Progenitor cell of endocrine pancreas (in vitro differentiated cells): ENCODE data around the gene PDGFB. TPM values are rescaled to one million over a fixed set of nuclear protein-coding genes. Genes with fewer than 3 reads are reported as not detected.

ENCODE experiments used
- DNase-seq: peaks from one replicate; pipeline ENCODE4 v3.0.0; 2021; ENCODE audit warnings: low spot score; ENCODE audit not compliant: unreplicated experiment
- H3K27ac Mint-ChIP-seq: 2 replicates; pipeline ENCODE4 v1.8.0; 2021; ENCODE audit warnings: mild to moderate bottlenecking, moderate library complexity, mixed read lengths
- H3K27me3 Mint-ChIP-seq: 2 replicates; pipeline ENCODE4 v1.8.0; 2021; ENCODE audit warnings: mixed read lengths
- H3K36me3 Mint-ChIP-seq: 2 replicates; pipeline ENCODE4 v1.8.0; 2022; ENCODE audit warnings: mixed read lengths; ENCODE audit not compliant: insufficient read depth
- H3K4me1 Mint-ChIP-seq: 2 replicates; pipeline ENCODE4 v1.8.0; 2021; ENCODE audit warnings: low read depth, mixed read lengths
- H3K4me3 Mint-ChIP-seq: 2 replicates; pipeline ENCODE4 v1.8.0; 2021; ENCODE audit warnings: low read depth, mild to moderate bottlenecking, moderate library complexity, mixed read lengths
- H3K9me3 Mint-ChIP-seq: 2 replicates; pipeline ENCODE4 v1.8.0; 2021; ENCODE audit warnings: low read depth, mixed read lengths
- total RNA-seq: library from RNA; stranded (reverse); gene quantifications from 2 replicates; pipeline ENCODE4 v1.2.1, GENCODE V29; 2021
- TF ChIP-seq, protein P1 (sequence below): fragments of 200-600 bp; sonication (generic); IDR thresholded peaks from one replicate; pipeline ENCODE4 v1.5.0; 2021; ENCODE audit warnings: antibody characterized with exemption, mild to moderate bottlenecking; ENCODE audit not compliant: unreplicated experiment

PDGFB gene
- total RNA-seq, 1 donor from 2014 or later = 7.1 TPM

GRCh38 chr22:39290724-39291161 is 46.0 kb upstream of the PDGFB start:
- Mint-ChIP-seq H3K36me3 (no peaks in the 10 kb centered on the region), H3K27me3 (no peaks in the 10 kb centered on the region), H3K4me1 (peaks cover 21% of the 10 kb centered on the region), H3K27ac (no peak overlapping the region), H3K4me3 (no peak overlapping the region), H3K9me3 (no peaks in the 10 kb centered on the region)
- TF ChIP-seq, protein P1, sequence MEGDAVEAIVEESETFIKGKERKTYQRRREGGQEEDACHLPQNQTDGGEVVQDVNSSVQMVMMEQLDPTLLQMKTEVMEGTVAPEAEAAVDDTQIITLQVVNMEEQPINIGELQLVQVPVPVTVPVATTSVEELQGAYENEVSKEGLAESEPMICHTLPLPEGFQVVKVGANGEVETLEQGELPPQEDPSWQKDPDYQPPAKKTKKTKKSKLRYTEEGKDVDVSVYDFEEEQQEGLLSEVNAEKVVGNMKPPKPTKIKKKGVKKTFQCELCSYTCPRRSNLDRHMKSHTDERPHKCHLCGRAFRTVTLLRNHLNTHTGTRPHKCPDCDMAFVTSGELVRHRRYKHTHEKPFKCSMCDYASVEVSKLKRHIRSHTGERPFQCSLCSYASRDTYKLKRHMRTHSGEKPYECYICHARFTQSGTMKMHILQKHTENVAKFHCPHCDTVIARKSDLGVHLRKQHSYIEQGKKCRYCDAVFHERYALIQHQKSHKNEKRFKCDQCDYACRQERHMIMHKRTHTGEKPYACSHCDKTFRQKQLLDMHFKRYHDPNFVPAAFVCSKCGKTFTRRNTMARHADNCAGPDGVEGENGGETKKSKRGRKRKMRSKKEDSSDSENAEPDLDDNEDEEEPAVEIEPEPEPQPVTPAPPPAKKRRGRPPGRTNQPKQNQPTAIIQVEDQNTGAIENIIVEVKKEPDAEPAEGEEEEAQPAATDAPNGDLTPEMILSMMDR = no peak
- no peak for DNase-seq

DNA sequence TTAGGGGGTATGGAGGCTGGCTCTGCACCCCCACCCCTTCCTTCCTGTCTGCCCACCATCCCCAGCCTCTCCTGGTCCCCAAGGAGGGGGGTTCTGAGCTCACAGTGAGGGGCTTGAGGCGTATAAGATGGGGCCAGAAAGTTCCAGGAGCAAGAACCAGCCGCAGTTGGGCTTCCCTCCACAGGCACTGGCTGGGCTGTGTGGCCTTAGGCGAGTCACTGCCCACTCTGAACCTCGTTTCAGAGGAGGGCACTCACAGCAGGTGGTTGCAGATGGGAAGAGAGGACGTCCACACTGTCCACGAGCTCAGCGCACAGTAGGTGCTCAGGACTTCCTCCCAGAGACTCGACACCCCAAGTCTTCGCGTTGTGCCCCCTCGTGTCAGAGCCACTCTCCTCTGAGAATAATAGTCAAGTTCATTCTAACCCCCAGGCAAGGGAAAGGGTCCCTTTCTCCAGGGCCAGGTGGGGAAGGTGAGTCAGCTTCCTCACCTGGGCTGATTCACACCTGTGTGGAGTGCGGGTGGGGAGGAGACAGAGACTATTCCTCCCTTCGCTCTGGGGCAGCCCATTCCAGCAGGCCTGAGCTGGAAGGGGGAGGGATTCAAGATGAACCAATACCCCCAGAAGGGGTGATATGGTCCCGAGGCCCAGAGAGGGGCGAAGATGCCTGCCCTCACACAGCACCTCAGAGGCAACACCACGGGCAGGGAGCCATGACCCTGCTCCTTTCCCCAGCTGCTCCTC is 45.4 kb upstream of the PDGFB start:
- DNase-seq = no peak
- H3K4me1 Mint-ChIP-seq = peaks cover 20% of the 10 kb centered on the region
- H3K4me3 Mint-ChIP-seq = no peak overlapping the region
- no peaks in the 10 kb centered on the region for H3K9me3 Mint-ChIP-seq
- TF ChIP-seq, protein P1 = no peak
- no peaks in the 10 kb centered on the region for H3K27me3 Mint-ChIP-seq
- no peak overlapping the region for H3K27ac Mint-ChIP-seq
- H3K36me3 Mint-ChIP-seq = no peaks in the 10 kb centered on the region

- no peaks in the 10 kb centered on the region for H3K27me3 Mint-ChIP-seq
- peaks cover 20% of the 10 kb centered on the region for H3K4me1 Mint-ChIP-seq
- H3K36me3 Mint-ChIP-seq = no peaks in the 10 kb centered on the region
- TF ChIP-seq, protein P1 = no peak
- H3K9me3 Mint-ChIP-seq = no peaks in the 10 kb centered on the region
- peak overlapping the region; percentile 69 for H3K27ac Mint-ChIP-seq
- no peak for DNase-seq
- no peak overlapping the region for H3K4me3 Mint-ChIP-seq
These were observed 44.8 kb upstream of the PDGFB start for GRCh38 chr22:39289533-39289932.

DNA sequence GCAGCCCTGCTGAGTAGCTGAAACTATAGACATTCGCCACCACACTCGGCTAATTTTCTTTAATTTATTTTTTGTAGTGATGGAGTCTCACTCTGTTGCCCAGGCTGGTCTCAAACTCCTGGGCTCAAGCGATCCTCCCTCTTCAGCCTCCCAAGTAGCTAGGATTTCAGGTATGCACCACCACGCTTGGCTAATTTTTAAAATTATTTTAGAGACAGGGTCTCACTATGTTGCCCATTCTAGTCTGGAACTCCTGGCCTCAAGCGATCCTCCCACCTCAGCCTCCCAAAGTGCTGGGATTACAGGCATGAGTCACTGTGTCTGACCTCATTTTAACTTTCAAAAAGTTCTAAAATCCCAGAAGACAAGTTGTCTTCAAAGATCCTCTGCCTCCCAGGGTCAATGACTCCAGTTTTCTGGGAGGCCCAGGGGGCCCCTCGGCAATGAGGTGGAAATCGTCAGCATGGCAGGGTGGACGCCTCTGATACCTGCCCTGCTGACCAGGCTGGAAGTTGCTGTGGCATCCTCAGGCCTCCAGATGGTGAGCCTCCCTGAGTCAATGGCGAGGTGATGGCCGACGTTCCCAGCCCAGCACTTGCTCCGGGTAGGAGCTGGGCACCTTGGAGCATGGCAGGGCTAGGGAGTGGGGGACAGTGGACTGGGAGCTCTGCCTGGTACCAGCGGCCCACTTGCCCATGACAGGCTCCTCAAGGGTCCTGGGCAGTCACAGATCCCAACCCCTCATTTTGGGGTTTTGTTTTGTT is 43.5 kb upstream of the PDGFB start:
- H3K9me3 Mint-ChIP-seq = no peaks in the 10 kb centered on the region
- no peak overlapping the region for H3K4me3 Mint-ChIP-seq
- no peak overlapping the region for H3K27ac Mint-ChIP-seq
- no peaks in the 10 kb centered on the region for H3K27me3 Mint-ChIP-seq
- TF ChIP-seq, protein P1 = no peak
- no peaks in the 10 kb centered on the region for H3K36me3 Mint-ChIP-seq
- DNase-seq = no peak
- H3K4me1 Mint-ChIP-seq = peaks cover 14% of the 10 kb centered on the region

DNA sequence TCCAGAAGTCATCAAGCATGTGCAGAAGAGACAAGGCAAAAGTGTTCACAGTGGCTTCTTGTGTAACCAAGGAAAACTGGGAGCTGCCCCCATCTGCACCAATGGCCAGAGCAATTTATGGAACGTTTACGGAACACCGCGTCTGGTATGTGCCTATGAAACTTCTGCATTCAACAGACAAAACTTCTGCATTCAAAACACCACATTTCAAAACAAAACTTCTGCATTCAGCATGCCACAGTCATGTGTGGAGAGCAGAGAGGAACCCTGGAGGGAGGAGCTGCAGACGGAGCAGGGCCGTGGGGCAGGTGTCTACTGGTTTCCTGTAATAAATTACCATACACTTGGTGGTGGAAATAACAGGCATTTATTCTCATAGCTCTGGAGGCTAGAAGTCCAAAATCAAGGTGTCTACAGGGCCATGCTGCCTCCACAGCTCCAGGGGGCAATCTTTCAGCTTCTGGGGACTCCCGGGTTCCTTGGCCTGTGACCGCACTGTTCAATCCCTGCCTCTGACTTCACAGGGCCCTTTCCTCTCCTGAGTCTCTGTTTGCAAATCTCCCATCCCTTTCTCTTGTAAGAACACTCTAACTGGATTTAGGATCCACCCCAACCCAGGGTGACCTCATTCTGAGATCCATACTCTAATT is 42.4 kb upstream of the PDGFB start:
- Mint-ChIP-seq H3K36me3 (no peaks in the 10 kb centered on the region), H3K4me1 (peaks cover 13% of the 10 kb centered on the region), H3K4me3 (no peak overlapping the region), H3K9me3 (no peaks in the 10 kb centered on the region), H3K27me3 (no peaks in the 10 kb centered on the region), H3K27ac (no peak overlapping the region)
- DNase-seq = no peak
- TF ChIP-seq, protein P1 = no peak
